ENCODE results near the gene TM4SF4. TPM values are rescaled to one million over a fixed set of nuclear protein-coding genes. Genes with fewer than 3 reads are reported as not detected.
A peak's percentile ranks its signal among the peaks of the same experiment; 100 is the strongest.

TM4SF4 gene
- total RNA-seq, 1 donor, result not detected

GRCh38 chr3:149507491-149508324 lies 33.2 kb downstream of the TM4SF4 start:
- H3K9me3 ChIP-seq (ENCODE audit: low read depth, low read length), result no peaks in the 10 kb centered on the region
- H3K4me3 ChIP-seq (ENCODE audit: low read length), result no peak overlapping the region
- peaks cover 3% of the 10 kb centered on the region for H3K27me3 ChIP-seq (ENCODE audit: insufficient read depth, low read length)
- H3K4me1 ChIP-seq (ENCODE audit: insufficient read depth, low read length), result peaks cover 23% of the 10 kb centered on the region

GRCh38 chr3:149509526-149509925 lies 35.0 kb downstream of the TM4SF4 start:
- Histone ChIP-seq H3K9me3 (ENCODE audit: low read depth, low read length) (no peaks in the 10 kb centered on the region), H3K27me3 (ENCODE audit: insufficient read depth, low read length) (no peaks in the 10 kb centered on the region), H3K4me3 (ENCODE audit: low read length) (no peak overlapping the region), H3K4me1 (ENCODE audit: insufficient read depth, low read length) (peaks cover 23% of the 10 kb centered on the region)

- Histone ChIP-seq H3K4me3 (ENCODE audit: low read length) (no peak overlapping the region), H3K27me3 (ENCODE audit: insufficient read depth, low read length) (no peaks in the 10 kb centered on the region), H3K9me3 (ENCODE audit: low read depth, low read length) (no peaks in the 10 kb centered on the region), H3K4me1 (ENCODE audit: insufficient read depth, low read length) (peaks cover 23% of the 10 kb centered on the region)
These were observed 36.0 kb downstream of the TM4SF4 start for GRCh38 chr3:149510480-149510879.

GRCh38 chr3:149511040-149511626 lies 36.6 kb downstream of the TM4SF4 start:
- Histone ChIP-seq H3K4me3 (ENCODE audit: low read length) (no peak overlapping the region), H3K4me1 (ENCODE audit: insufficient read depth, low read length) (peaks cover 23% of the 10 kb centered on the region), H3K9me3 (ENCODE audit: low read depth, low read length) (no peaks in the 10 kb centered on the region), H3K27me3 (ENCODE audit: insufficient read depth, low read length) (no peaks in the 10 kb centered on the region)

GRCh38 chr3:149512073-149512782 lies 37.7 kb downstream of the TM4SF4 start:
- Histone ChIP-seq H3K4me3 (ENCODE audit: low read length) (no peak overlapping the region), H3K27me3 (ENCODE audit: insufficient read depth, low read length) (no peaks in the 10 kb centered on the region), H3K4me1 (ENCODE audit: insufficient read depth, low read length) (peaks cover 18% of the 10 kb centered on the region), H3K9me3 (ENCODE audit: low read depth, low read length) (no peaks in the 10 kb centered on the region)

GRCh38 chr3:149514471-149514870 lies 40.0 kb downstream of the TM4SF4 start:
- no peaks in the 10 kb centered on the region for H3K27me3 ChIP-seq (ENCODE audit: insufficient read depth, low read length)
- no peak overlapping the region for H3K4me3 ChIP-seq (ENCODE audit: low read length)
- H3K4me1 ChIP-seq (ENCODE audit: insufficient read depth, low read length), result peaks cover 2% of the 10 kb centered on the region
- no peaks in the 10 kb centered on the region for H3K9me3 ChIP-seq (ENCODE audit: low read depth, low read length)

- no peaks in the 10 kb centered on the region for H3K27me3 ChIP-seq (ENCODE audit: insufficient read depth, low read length)
- peaks cover 2% of the 10 kb centered on the region for H3K4me1 ChIP-seq (ENCODE audit: insufficient read depth, low read length)
- no peaks in the 10 kb centered on the region for H3K9me3 ChIP-seq (ENCODE audit: low read depth, low read length)
- no peak overlapping the region for H3K4me3 ChIP-seq (ENCODE audit: low read length)
These were observed 40.8 kb downstream of the TM4SF4 start for GRCh38 chr3:149515249-149515648.

GRCh38 chr3:149516920-149517319 lies 42.4 kb downstream of the TM4SF4 start:
- Histone ChIP-seq H3K27me3 (ENCODE audit: insufficient read depth, low read length) (no peaks in the 10 kb centered on the region), H3K4me3 (ENCODE audit: low read length) (no peak overlapping the region), H3K4me1 (ENCODE audit: insufficient read depth, low read length) (peaks cover 2% of the 10 kb centered on the region), H3K9me3 (ENCODE audit: low read depth, low read length) (no peaks in the 10 kb centered on the region)

GRCh38 chr3:149519912-149520311 lies 45.4 kb downstream of the TM4SF4 start:
- Histone ChIP-seq H3K4me3 (ENCODE audit: low read length) (no peak overlapping the region), H3K4me1 (ENCODE audit: insufficient read depth, low read length) (no peaks in the 10 kb centered on the region), H3K27me3 (ENCODE audit: insufficient read depth, low read length) (peaks cover 7% of the 10 kb centered on the region), H3K9me3 (ENCODE audit: low read depth, low read length) (no peaks in the 10 kb centered on the region)

GRCh38 chr3:149523512-149524299 lies 49.2 kb downstream of the TM4SF4 start:
- Histone ChIP-seq H3K4me1 (ENCODE audit: insufficient read depth, low read length) (no peaks in the 10 kb centered on the region), H3K4me3 (ENCODE audit: low read length) (no peak overlapping the region), H3K27me3 (ENCODE audit: insufficient read depth, low read length) (peaks cover 9% of the 10 kb centered on the region), H3K9me3 (ENCODE audit: low read depth, low read length) (no peaks in the 10 kb centered on the region)

GRCh38 chr3:149527531-149528339 lies 53.2 kb downstream of the TM4SF4 start:
- Histone ChIP-seq H3K27me3 (ENCODE audit: insufficient read depth, low read length) (peaks cover 9% of the 10 kb centered on the region), H3K9me3 (ENCODE audit: low read depth, low read length) (no peaks in the 10 kb centered on the region), H3K4me1 (ENCODE audit: insufficient read depth, low read length) (peaks cover 2% of the 10 kb centered on the region), H3K4me3 (ENCODE audit: low read length) (no peak overlapping the region)

- Histone ChIP-seq H3K27me3 (ENCODE audit: insufficient read depth, low read length) (peaks cover 11% of the 10 kb centered on the region), H3K4me3 (ENCODE audit: low read length) (no peak overlapping the region), H3K4me1 (ENCODE audit: insufficient read depth, low read length) (peaks cover 8% of the 10 kb centered on the region), H3K9me3 (ENCODE audit: low read depth, low read length) (no peaks in the 10 kb centered on the region)
These were observed 53.8 kb downstream of the TM4SF4 start for GRCh38 chr3:149528340-149528650.

GRCh38 chr3:149529099-149529498 lies 54.6 kb downstream of the TM4SF4 start:
- Histone ChIP-seq H3K27me3 (ENCODE audit: insufficient read depth, low read length) (peaks cover 8% of the 10 kb centered on the region), H3K4me3 (ENCODE audit: low read length) (no peak overlapping the region), H3K9me3 (ENCODE audit: low read depth, low read length) (no peaks in the 10 kb centered on the region), H3K4me1 (ENCODE audit: insufficient read depth, low read length) (peaks cover 8% of the 10 kb centered on the region)

- Histone ChIP-seq H3K27me3 (ENCODE audit: insufficient read depth, low read length) (peaks cover 7% of the 10 kb centered on the region), H3K4me3 (ENCODE audit: low read length) (peak overlapping the region; percentile 24), H3K4me1 (ENCODE audit: insufficient read depth, low read length) (peaks cover 8% of the 10 kb centered on the region), H3K9me3 (ENCODE audit: low read depth, low read length) (no peaks in the 10 kb centered on the region)
These were observed 58.1 kb downstream of the TM4SF4 start for GRCh38 chr3:149532489-149533180.

All from mononuclear cell (primary cell).